ENCODE results near the gene P2RX6.

- TF ChIP-seq CTCF (IDR thresholded peaks at IDR 0.05; ENCODE audit: borderline replicate concordance, extremely low read depth, low read length, poor library complexity, severe bottlenecking) (no peak), EZH2 (IDR thresholded peaks at IDR 0.05; ENCODE audit: borderline replicate concordance, low read depth, low read length, severe bottlenecking) (no peak)
Observed at GRCh38 chr22:21047730-21048129, 32.8 kb downstream of the P2RX6 start.

Data from DND-41 (cell line).